Adrenal gland (tissue), 12 donors: Measurements from ENCODE around the gene CD163. TPM values are rescaled to one million over a fixed set of nuclear protein-coding genes. Genes with fewer than 3 reads are reported as not detected.

Source experiments
- DNase-seq, 7 donors: peaks; one replicate each; pipeline ENCODE4 v3.0.0-alpha.2; 2019 to 2020
- H3K27ac ChIP-seq, 5 donors: fragments of 200-600 bp; sonication (generic) in 4 of 5; 1 replicate in 3 of 5; 2 replicates in 2 of 5; pipeline versions ENCODE4 v1.5.1 to v1.8.0; 2016 to 2020; ENCODE audit warnings: mild to moderate bottlenecking in 1 of 5
- H3K27me3 ChIP-seq: fragments of 200-600 bp; 2 replicates; pipeline ENCODE4 v1.8.0; 2021
- H3K36me3 ChIP-seq, 2 donors: fragments of 200-600 bp; replicated peaks in 1 of 2; 1 replicate in 1 of 2; 2 replicates in 1 of 2; pipeline versions ENCODE4 v1.5.1 to v1.8.0; 2018 to 2022
- H3K4me1 ChIP-seq, 2 donors: fragments of 200-600 bp; replicated peaks in 1 of 2; 1 replicate in 1 of 2; 2 replicates in 1 of 2; pipeline versions ENCODE4 v1.5.1 to v1.8.0; 2018 to 2021
- H3K4me3 ChIP-seq, 4 donors: fragments of 200-600 bp; sonication (generic) in 3 of 4; one replicate each; pipeline ENCODE4 v1.5.1; 2016 to 2018
- H3K9me3 ChIP-seq, 3 donors: fragments of 200-600 bp; sonication (generic) in 1 of 3; replicated peaks in 1 of 3; 1 replicate in 2 of 3; 2 replicates in 1 of 3; pipeline versions ENCODE4 v1.5.1 to v1.8.0; 2016 to 2021
- POLR2A ChIP-seq, 2 donors: fragments of 450-650 bp; IDR thresholded peaks; one replicate each; pipeline ENCODE4 v1.6.1; 2017; ENCODE audit warnings: antibody characterized with exemption in 2 of 2, mild to moderate bottlenecking in 2 of 2, moderate library complexity in 1 of 2
- WGBS, 4 donors: extraction: QIAGEN DNeasy Blood & Tissue Kit in 2 of 4; methylation state at CpG; one replicate each; pipeline versions ENCODE4 v1.1.5 to v1.1.7; 2013 to 2017; 5-methylcytosine and 5-hydroxymethylcytosine counted together
- intact Hi-C, 2 donors: fragments of 100-400 bp; cut with DNase I; formaldehyde crosslinking; loops; one replicate each; pipeline versions ENCODE4 v1.14.1 to v1.15.0; 2022 to 2023
- polyA plus RNA-seq, 3 donors: library from polyadenylated mRNA; stranded (reverse); fragments of 200-250 nt in 2 of 3; fragments of 350-450 nt in 1 of 3; fragmentation: Illumina TruSeq in 1 of 3; extraction: RNeasy Lipid Tissue Mini Kit (QIAGEN cat#74804) in 1 of 3; gene quantifications; one replicate each; pipeline ENCODE4 v1.2.3, GENCODE V29; 2013 to 2014
- total RNA-seq, 9 donors: library from RNA; depleted of rRNA in 4 of 9; stranded (reverse); fragments of >200 nt in 4 of 9; fragments of 120-200 nt in 1 of 9; fragmentation: NEBNext Ultra II Directional in 1 of 9; extraction: Animal tissue kit (Norgen Biotek cat#: 25700) in 1 of 9; gene quantifications; one replicate each; pipeline versions ENCODE4 v1.1.0 to v1.2.4, GENCODE V29; 2013 to 2023
- TF ChIP-seq, protein P1 (sequence below), 6 experiments: fragments of 450-650 bp in 4 of 6; fragments of 200-600 bp in 2 of 6; sonication (generic) in 1 of 6; IDR thresholded peaks; 1 replicate in 5 of 6; 2 replicates in 1 of 6; pipeline versions ENCODE4 v1.5.1 to v1.8.0; 2016 to 2021; ENCODE audit warnings: antibody characterized with exemption in 6 of 6, mild to moderate bottlenecking in 2 of 6, moderate library complexity in 1 of 6
- donor health status: healthy with polysubstance abuse.
- donor health status: Bipolar disorder and iron deficiency.
- donor health status: DM: yes; HTN: yes; CAD: no.
- donor health status: DM: no; HTN: no; CAD: no.
- donor health status: DM: no; HTN: no; CAD: no.
- donor health status: DM: yes; HTN: yes; CAD: no.

The CD163 gene
- total and polyA plus RNA-seq, 12 donors: 8.8 to 690 (median 313) TPM

DNA sequence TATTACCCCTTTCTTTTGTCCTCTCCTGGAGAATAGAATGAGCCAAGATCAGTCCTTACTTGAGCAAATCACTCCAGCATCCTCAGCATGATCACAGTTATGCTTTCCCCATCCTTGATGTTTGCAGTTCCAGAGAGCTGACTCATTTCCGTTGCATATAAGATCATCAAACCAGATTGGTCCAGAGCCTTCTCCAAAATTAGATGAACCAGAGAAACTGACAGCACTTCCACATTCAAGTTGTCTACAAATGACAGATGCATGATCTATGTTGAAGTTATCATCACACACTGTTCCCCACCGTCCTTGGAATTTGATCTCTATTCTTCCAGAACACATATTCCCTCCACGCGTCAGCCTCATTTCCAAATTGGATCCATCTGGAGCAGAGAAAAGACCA is 4.8 kb downstream of the CD163 start:
- intact Hi-C loops: no loop called here
- TF ChIP-seq, protein P1, sequence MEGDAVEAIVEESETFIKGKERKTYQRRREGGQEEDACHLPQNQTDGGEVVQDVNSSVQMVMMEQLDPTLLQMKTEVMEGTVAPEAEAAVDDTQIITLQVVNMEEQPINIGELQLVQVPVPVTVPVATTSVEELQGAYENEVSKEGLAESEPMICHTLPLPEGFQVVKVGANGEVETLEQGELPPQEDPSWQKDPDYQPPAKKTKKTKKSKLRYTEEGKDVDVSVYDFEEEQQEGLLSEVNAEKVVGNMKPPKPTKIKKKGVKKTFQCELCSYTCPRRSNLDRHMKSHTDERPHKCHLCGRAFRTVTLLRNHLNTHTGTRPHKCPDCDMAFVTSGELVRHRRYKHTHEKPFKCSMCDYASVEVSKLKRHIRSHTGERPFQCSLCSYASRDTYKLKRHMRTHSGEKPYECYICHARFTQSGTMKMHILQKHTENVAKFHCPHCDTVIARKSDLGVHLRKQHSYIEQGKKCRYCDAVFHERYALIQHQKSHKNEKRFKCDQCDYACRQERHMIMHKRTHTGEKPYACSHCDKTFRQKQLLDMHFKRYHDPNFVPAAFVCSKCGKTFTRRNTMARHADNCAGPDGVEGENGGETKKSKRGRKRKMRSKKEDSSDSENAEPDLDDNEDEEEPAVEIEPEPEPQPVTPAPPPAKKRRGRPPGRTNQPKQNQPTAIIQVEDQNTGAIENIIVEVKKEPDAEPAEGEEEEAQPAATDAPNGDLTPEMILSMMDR (IDR thresholded peaks at IDR 0.05): no peak
- TF ChIP-seq POLR2A (IDR thresholded peaks at IDR 0.05): no peak
- H3K4me3 ChIP-seq: peak overlapping the region in 1 of 4 donors; percentile 26
- peak overlapping the region in 2 of 5 donors; percentile 76 to 89 for H3K27ac ChIP-seq
- H3K4me1 ChIP-seq: no peaks in the 10 kb centered on the region
- 26 to 40% (median 29%) methylated on average over 4 of the region's 4 CpGs for WGBS, 4 donors
- no peaks in the 10 kb centered on the region for H3K27me3 ChIP-seq
- H3K9me3 ChIP-seq: no peaks in the 10 kb centered on the region
- no peaks in the 10 kb centered on the region for H3K36me3 ChIP-seq
- peak in 2 of 7 donors; percentile 31 to 43 for DNase-seq

DNA sequence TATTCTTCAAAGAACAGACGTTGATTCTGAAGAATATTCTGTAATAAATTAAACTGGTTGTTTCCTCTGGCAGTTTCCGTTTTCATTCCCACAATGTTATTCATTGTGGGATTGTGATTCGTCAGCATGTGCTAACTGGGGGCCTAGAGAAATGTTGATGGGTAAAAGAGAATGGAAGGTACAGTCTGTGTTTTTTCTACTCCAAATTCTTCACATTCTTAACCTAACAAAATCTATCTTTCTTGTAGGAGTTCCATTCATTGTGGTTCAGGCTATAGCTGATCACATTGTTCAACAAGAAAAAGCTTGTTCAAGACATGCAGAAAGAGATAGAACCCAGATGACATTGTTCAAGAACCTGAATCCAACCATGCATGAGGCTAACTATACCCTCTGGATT is 5.9 kb downstream of the CD163 start:
- Histone ChIP-seq H3K27ac (peak overlapping the region in 3 of 5 donors; percentile 4 to 76 (median 70)), H3K4me3 (peak overlapping the region in 1 of 4 donors; percentile 26), H3K9me3 (no peaks in the 10 kb centered on the region), H3K4me1 (no peaks in the 10 kb centered on the region), H3K36me3 (no peaks in the 10 kb centered on the region), H3K27me3 (no peaks in the 10 kb centered on the region)
- TF ChIP-seq POLR2A (IDR thresholded peaks at IDR 0.05): no peak
- TF ChIP-seq, protein P1 (IDR thresholded peaks at IDR 0.05): no peak
- intact Hi-C loops: no loop called here
- DNase-seq: no peak
- WGBS, 4 donors: 25 to 40% (median 30%) methylated on average over 3 of the region's 3 CpGs

DNA sequence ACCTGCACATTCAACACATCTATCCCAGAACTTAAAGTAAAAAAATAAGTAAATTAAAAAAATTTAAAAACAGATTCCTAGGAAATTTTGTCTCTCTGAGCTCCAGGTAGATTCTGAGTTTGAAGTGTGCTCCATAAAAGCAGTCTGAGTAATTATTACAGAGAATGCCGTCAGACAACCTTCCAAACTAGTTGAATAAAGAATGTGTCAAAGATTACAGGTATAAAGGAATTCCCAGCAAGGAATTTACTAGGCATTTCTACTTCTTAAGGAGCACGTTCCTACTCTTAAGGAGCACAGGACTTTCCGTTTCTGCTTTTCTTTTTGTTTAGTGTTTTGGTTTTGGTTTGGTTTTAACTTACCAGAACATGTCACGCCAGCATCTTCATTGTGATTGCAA is 7.1 kb downstream of the CD163 start:
- no peak for DNase-seq
- H3K9me3 ChIP-seq: no peaks in the 10 kb centered on the region
- H3K4me1 ChIP-seq: no peaks in the 10 kb centered on the region
- no peaks in the 10 kb centered on the region for H3K27me3 ChIP-seq
- H3K36me3 ChIP-seq: no peaks in the 10 kb centered on the region
- WGBS, 4 donors: 55 to 70% (median 64%) methylated on average over 4 of the region's 4 CpGs
- TF ChIP-seq, protein P1 (IDR thresholded peaks at IDR 0.05): no peak
- TF ChIP-seq POLR2A (IDR thresholded peaks at IDR 0.05): no peak
- peak overlapping the region in 1 of 4 donors; percentile 22 for H3K4me3 ChIP-seq
- peak overlapping the region in 2 of 5 donors; percentile 70 to 76 for H3K27ac ChIP-seq
- intact Hi-C loops: no loop called here

DNA sequence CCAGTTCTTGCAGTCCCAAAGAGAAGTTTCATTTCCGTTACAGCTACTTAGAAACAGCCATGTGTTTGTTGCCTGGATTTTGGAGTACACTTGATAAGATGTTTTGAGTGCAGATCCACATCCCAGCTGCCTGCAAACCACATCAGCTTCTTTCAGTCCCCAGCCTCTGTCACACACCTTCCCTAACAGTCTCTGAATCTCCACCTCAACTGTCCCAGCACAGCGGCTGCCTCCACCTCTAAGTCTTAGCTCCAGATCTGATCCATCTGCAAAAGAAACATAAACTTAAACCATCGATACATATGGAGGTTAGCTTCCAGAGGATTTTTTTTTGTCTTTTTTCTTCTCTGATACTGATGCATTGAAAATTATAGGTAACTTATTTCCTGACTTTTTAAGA is 8.4 kb downstream of the CD163 start:
- Histone ChIP-seq H3K4me1 (no peaks in the 10 kb centered on the region), H3K9me3 (no peaks in the 10 kb centered on the region), H3K27me3 (no peaks in the 10 kb centered on the region)

More for the DNA sequence above, 8.4 kb downstream of the CD163 start:
- peak overlapping the region in 1 of 4 donors; percentile 8 for H3K4me3 ChIP-seq
- no peaks in the 10 kb centered on the region for H3K36me3 ChIP-seq
- no peak for DNase-seq
- TF ChIP-seq, protein P1 (IDR thresholded peaks at IDR 0.05): no peak
- no peak for TF ChIP-seq POLR2A (IDR thresholded peaks at IDR 0.05)
- intact Hi-C loops: no loop called here
- H3K27ac ChIP-seq: peak overlapping the region in 2 of 5 donors; percentile 3 to 13
- 78 to 86% (median 83%) methylated on average over 3 of the region's 3 CpGs for WGBS, 4 donors
